EH (cell line): ENCODE data around the gene GKN2.
"Not testable (repeated sequence)": the region's sequence is repeated elsewhere in the genome, so short reads cannot be mapped to it uniquely, and the experiment has no call there.

Experiments used
- DNase-seq: peaks from one replicate; pipeline ENCODE4 v3.0.0-alpha.2; 2015; ENCODE audit warnings: low read depth

Gene GKN2

GRCh38 chr2:68961380-68961779 is 8.7 kb upstream of the GKN2 start:
- no peak for DNase-seq

GRCh38 chr2:68959001-68959400 is 6.3 kb upstream of the GKN2 start:
- no peak for DNase-seq

DNA sequence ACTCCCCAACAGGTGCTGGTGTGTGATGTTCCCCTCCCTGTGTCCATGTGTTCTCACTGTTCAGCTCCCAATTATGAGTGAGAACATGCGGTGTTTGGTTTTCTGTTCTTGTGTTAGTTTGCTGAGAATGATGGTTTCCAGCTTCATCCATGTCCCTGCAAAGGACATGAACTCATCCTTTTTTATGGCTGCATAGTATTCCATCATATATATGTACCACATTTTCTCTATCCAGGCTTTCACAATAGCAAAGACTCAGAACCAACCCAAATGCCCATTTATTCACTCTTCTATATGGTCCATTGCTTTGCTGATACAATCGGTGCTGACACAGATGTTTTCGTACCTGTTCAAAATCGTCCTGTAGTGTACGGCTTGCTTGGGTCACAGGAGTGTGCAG is 2.7 kb upstream of the GKN2 start:
- not testable (repeated sequence) for DNase-seq

DNA sequence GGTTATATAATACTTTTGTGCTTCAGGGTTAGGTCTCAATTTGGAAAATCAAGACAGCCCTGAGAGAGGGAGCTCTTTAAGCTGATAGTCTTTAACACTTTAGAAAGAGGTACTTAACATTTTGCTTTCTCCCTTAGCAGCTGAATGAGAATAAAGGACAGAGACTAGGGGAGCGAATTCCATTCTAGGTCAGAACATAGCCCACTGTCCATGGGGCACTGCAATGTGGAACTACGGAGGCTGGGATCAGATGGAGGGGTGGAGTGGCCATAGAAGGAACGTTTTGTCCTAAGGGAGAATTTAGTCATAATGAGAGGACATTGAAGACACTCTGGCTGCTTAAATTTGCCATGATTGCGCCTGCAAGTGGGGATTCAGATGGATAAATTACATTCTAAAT is 794 bp downstream of the GKN2 start:
- DNase-seq = no peak

DNA sequence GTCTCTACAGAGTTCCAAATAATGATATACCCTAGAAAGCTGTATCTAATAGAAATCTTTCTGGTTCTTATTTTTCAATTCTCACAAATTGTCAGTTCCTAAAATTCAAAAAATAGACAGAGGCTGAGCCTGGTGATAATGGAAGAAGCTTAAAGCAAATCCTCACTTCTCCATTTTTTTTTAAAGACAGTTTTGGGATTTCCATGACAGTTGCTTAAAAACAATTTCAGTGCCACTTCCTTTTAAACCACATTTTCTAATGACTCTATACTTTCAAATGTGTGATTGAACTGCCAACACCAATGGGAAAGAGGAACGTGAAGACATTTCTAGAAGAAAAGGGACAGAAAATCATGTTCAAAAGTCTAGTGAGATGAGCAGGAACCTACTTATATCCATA is 4.0 kb downstream of the GKN2 start:
- DNase-seq = no peak

- no peak for DNase-seq
Observed at GRCh38 chr2:68946117-68946516, 6.6 kb downstream of the GKN2 start.

- DNase-seq = peak; percentile 75
Observed at GRCh38 chr2:68943581-68944568, 8.8 kb downstream of the GKN2 start.

DNA sequence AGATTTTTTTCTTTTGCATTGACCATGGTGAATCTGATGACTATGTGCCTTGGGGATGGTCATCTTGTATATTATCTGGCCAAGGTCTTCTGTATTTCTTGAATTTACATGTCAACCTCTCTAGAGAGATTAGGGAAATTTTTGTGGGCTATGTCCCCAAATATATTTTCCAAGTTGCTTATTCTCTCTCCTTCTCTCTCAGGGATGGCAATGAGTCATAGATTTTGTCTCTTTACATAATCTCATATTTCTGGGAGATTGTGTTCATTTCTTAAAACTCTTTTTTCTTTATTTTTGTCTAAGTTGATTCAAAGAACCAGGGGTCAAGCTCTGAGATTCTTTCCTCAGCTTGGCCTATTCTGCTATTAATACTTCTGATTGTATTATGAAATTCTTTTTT is 9.9 kb downstream of the GKN2 start:
- no peak for DNase-seq

DNA sequence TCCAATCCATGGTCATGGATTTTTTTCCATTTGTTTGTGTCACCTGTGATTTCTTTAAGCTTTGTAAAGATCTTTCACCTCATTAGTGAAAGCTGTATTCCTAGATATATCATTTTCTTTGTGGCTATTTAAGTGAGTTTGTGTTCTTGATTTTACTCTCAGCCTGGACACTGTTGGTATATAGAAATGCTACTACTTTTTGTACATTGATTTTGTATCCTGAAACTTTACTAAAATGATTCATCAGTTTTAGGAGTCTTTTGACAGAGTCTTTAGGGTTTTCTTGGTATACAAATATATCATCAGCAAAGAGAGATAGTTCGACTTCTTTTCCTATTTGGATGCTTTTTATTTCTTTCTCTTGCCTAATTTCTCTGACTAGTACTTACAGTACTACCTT is 12.3 kb downstream of the GKN2 start:
- DNase-seq = no peak

GRCh38 chr2:68939962-68940361 is 12.7 kb downstream of the GKN2 start:
- no peak for DNase-seq

DNA sequence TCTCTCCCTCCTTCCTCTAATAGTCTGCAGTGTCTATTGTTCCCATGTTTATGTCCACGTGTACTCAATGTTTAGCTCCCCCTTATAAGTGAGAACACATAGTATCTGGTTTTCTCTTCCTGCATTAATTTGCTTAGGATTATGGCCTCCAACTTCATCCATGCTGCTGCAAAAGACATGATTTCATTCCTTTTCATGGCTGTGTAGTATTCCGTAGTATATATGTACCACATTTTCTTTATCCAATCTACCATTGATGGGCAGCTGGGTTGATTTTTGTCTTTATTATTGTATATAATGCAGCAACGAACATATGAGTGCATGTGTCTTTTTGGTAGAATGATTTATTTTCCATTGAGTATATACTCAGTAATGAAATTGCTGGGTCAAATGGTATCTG is 13.8 kb downstream of the GKN2 start:
- no peak for DNase-seq

GRCh38 chr2:68937346-68938055 is 15.2 kb downstream of the GKN2 start:
- peak; percentile 74 for DNase-seq

- DNase-seq = peak; percentile 70
Observed at GRCh38 chr2:68936889-68937288, 15.8 kb downstream of the GKN2 start.

GRCh38 chr2:68936427-68936826 is 16.3 kb downstream of the GKN2 start:
- DNase-seq = peak; percentile 90

DNA sequence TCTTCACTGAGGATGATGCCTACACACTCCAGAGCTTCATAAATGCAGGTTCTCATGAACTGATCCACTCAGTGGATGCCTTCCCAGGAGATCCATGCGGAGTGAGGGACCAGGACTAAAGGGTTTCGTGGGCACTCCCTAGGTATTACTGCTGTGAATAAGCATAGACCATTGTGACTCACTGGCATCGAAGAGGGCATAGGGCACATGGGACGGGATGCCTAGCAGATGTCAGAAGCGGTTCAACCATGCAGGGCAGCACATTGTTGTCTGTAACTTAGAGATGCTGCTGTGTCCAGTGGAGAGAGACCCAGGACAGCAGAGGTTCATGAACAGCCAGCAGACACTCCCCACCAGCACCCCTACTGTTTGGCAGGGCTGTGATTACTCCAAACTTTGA is 17.2 kb downstream of the GKN2 start:
- no peak for DNase-seq

GRCh38 chr2:68934021-68934420 is 18.7 kb downstream of the GKN2 start:
- peak; percentile 25 for DNase-seq

DNA sequence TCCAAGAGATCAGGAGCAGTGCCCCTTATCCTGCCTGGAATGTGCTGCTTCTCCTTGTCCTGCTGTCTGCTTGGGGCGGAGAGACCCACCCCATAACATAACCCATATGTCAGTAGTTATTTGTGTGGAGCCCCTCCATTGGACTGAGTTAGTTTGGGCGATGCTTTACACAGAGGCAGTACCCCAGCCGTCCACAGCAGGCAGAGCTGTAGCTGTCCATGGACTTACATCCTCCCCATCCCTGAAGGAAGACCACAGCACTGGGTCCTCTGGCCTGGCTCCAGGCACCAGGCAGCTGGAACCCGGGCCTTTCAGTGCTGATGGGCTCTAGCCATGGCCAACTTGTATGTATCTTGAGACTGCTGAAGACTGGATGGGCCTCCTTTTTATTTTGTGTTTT is 20.3 kb downstream of the GKN2 start:
- no peak for DNase-seq

DNA sequence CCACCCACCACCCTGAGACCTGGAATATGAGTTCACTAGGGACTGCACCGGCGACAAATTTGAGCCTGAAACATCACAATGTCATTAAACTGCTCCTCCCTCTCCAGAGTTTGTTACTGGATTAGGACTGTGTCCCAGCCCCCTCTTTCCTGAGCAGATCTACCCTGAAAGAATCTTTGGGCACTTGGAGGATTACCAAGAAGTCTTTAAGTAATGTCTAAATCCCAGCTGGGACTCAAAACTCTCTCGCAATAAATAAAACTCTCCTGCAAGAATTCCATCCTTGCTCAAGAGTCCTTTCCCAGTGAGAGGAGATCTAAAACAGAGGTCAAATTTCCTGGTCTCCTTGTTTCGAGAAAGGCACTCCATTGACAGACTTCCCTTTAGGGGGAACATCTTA is 20.9 kb downstream of the GKN2 start:
- peak; percentile 80 for DNase-seq

DNA sequence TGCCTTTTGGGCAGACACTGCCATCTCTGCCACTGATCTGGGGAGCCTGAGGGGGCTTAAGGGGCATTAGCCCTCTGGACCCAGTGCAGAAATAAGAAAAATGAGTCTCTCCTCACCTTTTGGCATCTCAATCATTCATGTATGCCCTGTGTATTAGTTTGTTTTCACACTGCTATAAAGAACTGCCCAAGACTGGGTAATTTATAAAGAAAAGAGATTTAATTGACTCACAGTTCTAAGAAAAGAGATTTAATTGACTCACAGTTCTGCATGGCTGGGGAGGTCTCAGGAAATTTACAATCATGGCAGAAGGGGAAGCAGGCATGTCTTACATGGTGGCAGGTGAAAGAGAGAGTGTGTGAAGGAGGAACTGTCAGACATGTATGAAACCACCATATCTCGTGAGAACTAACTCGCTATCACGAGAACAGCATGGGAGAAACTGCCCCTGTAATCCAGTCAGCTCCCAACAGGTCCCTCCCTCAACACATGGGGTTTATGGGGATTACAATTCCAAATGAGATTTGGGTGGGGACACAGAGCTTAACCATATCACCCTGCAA is 21.5 kb downstream of the GKN2 start:
- DNase-seq = no peak

DNA sequence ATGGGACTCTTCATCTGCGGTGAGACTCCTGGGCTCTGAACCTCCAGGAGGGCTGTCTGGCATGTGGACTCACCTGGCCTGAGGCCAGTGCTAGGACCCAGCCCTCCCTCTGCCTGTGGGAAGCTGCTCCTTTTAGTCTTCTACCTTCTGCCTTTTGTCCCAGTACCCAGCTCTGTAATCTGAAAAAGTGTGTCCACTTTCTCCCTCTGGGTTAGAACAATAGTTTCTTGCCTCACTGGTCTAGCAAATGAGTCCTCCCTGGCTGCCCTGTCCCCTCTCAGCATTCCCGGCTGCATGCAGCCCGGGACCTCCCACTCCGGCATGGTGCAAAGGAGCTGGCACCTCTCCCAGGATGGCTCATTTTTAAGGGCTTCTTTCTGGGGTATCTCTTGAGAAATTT is 25.9 kb downstream of the GKN2 start:
- DNase-seq = peak; percentile 22

DNA sequence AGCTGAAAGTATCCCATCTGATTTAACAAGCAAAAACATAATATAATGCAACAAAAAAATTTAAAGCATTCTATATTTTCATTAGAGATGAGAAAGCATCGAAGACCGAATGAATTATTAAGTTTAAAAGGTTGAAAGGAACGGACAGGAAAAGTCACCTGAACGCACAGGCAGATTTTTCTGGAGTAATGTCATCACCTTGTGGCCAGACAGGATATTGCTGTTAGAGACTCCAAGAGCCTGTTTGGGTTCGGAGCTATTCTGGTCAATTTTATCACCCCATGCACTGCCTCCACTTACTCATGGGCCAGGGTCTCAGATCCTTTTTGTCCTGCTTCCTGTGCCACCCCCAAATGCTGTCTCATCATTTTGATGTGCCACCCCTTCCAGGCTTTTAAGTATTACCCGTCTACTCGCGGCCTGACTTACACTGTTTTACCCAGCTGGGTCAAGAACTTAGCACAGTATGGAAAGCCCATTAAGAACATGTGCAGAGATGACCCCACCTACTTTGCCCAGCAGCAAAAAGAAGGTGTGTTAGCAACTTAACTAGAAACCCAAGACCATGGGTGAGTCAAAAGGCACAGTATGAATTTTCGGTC is 27.3 kb downstream of the GKN2 start:
- DNase-seq = peak; percentile 52

DNA sequence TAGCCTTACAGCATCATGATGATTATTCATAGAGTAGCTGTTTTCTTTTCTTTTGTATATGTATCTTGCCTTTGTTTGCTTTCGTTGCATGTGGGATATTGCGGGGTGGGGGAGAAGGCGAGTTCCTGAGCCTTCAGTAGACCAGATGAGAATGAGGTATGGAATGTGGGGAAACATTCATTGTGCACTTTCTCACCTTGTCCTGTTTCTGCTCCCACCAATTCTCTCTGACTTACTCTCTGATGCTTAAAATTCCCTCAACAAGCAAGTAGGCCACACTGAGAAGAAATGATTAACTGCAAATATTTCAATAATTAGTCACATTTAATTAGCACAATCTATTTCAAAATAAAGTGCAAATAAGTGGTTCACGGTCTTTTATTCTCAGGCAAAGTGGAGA is 31.0 kb downstream of the GKN2 start:
- DNase-seq = peak; percentile 30
